Adipocyte (in vitro differentiated cells): ENCODE measurements around the gene PCSK1.

Experiments
- DNase-seq: peaks from one replicate; pipeline ENCODE4 v3.0.0-alpha.2; 2015; ENCODE audit warnings: low read depth
- H3K27me3 ChIP-seq: replicated peaks from 2 replicates; pipeline ENCODE4 v1.7.0; 2013; ENCODE audit warnings: mild to moderate bottlenecking, low read length, moderate library complexity; ENCODE audit not compliant: control insufficient read depth, insufficient read depth
- H3K36me3 ChIP-seq: 2 replicates; pipeline ENCODE4 v1.7.0; 2013; ENCODE audit warnings: low read length, mild to moderate bottlenecking, moderate library complexity; ENCODE audit not compliant: control insufficient read depth, insufficient read depth, severe bottlenecking
- H3K4me1 ChIP-seq: 2 replicates; pipeline ENCODE4 v1.7.0; 2013; ENCODE audit warnings: mild to moderate bottlenecking, low read length, moderate library complexity; ENCODE audit not compliant: control insufficient read depth, insufficient read depth
- H3K4me3 ChIP-seq: 2 replicates; pipeline ENCODE4 v1.7.0; 2013; ENCODE audit warnings: mild to moderate bottlenecking, low read length, moderate library complexity
- H3K9ac ChIP-seq: 2 replicates; pipeline ENCODE4 v1.7.0; 2013; ENCODE audit warnings: mild to moderate bottlenecking, low read length, moderate library complexity
- H3K9me3 ChIP-seq: 2 replicates; pipeline ENCODE4 v1.7.0; 2013; ENCODE audit warnings: mild to moderate bottlenecking, low read length, moderate library complexity; ENCODE audit not compliant: control insufficient read depth

Gene PCSK1

GRCh38 chr5:96458176-96458575 is 25.1 kb upstream of the PCSK1 start:
- peaks cover 5% of the 10 kb centered on the region for H3K4me1 ChIP-seq
- H3K9ac ChIP-seq, result no peak overlapping the region
- peaks cover 2% of the 10 kb centered on the region for H3K9me3 ChIP-seq
- no peaks in the 10 kb centered on the region for H3K27me3 ChIP-seq
- DNase-seq, result no peak
- no peak overlapping the region for H3K4me3 ChIP-seq
- H3K36me3 ChIP-seq, result no peaks in the 10 kb centered on the region

- H3K36me3 ChIP-seq, result no peaks in the 10 kb centered on the region
- H3K9me3 ChIP-seq, result peaks cover 2% of the 10 kb centered on the region
- H3K4me3 ChIP-seq, result no peak overlapping the region
These were observed 22.7 kb upstream of the PCSK1 start for GRCh38 chr5:96455789-96456188.

GRCh38 chr5:96453394-96453793 is 20.3 kb upstream of the PCSK1 start:
- H3K9ac ChIP-seq, result no peak overlapping the region
- H3K4me1 ChIP-seq, result no peaks in the 10 kb centered on the region
- H3K9me3 ChIP-seq, result peaks cover 2% of the 10 kb centered on the region
- H3K36me3 ChIP-seq, result no peaks in the 10 kb centered on the region
- peaks cover 2% of the 10 kb centered on the region for H3K27me3 ChIP-seq
- DNase-seq, result no peak
- H3K4me3 ChIP-seq, result no peak overlapping the region

More at GRCh38 chr5:96455789-96456188, 22.7 kb upstream of the PCSK1 start:
- peaks cover 5% of the 10 kb centered on the region for H3K4me1 ChIP-seq
- H3K9ac ChIP-seq, result no peak overlapping the region
- DNase-seq, result no peak
- H3K27me3 ChIP-seq, result no peaks in the 10 kb centered on the region

GRCh38 chr5:96447949-96448348 is 14.9 kb upstream of the PCSK1 start:
- no peak overlapping the region for H3K9ac ChIP-seq
- H3K4me1 ChIP-seq, result no peaks in the 10 kb centered on the region
- H3K27me3 ChIP-seq, result peaks cover 11% of the 10 kb centered on the region
- no peaks in the 10 kb centered on the region for H3K9me3 ChIP-seq
- DNase-seq, result no peak
- no peak overlapping the region for H3K4me3 ChIP-seq
- no peaks in the 10 kb centered on the region for H3K36me3 ChIP-seq

- H3K4me1 ChIP-seq, result no peaks in the 10 kb centered on the region
- H3K27me3 ChIP-seq, result peaks cover 3% of the 10 kb centered on the region
- no peak overlapping the region for H3K9ac ChIP-seq
- no peaks in the 10 kb centered on the region for H3K9me3 ChIP-seq
- no peaks in the 10 kb centered on the region for H3K36me3 ChIP-seq
- DNase-seq, result no peak
- H3K4me3 ChIP-seq, result no peak overlapping the region
These were observed 7.1 kb upstream of the PCSK1 start for GRCh38 chr5:96440185-96440538.

- Histone ChIP-seq H3K4me3 (no peak overlapping the region), H3K4me1 (no peaks in the 10 kb centered on the region), H3K9ac (no peak overlapping the region), H3K27me3 (peaks cover 3% of the 10 kb centered on the region), H3K9me3 (no peaks in the 10 kb centered on the region), H3K36me3 (no peaks in the 10 kb centered on the region)
- peak; percentile 19 for DNase-seq
These were observed 6.6 kb upstream of the PCSK1 start for GRCh38 chr5:96439477-96440184.

GRCh38 chr5:96434201-96434645 is 1.2 kb upstream of the PCSK1 start:
- peak overlapping the region; percentile 15 for H3K4me3 ChIP-seq
- H3K27me3 ChIP-seq, result no peaks in the 10 kb centered on the region
- no peaks in the 10 kb centered on the region for H3K36me3 ChIP-seq
- DNase-seq, result peak; percentile 90
- peaks cover 32% of the 10 kb centered on the region for H3K4me1 ChIP-seq
- no peak overlapping the region for H3K9ac ChIP-seq
- H3K9me3 ChIP-seq, result no peaks in the 10 kb centered on the region

- Histone ChIP-seq H3K36me3 (no peaks in the 10 kb centered on the region), H3K4me1 (peaks cover 32% of the 10 kb centered on the region), H3K4me3 (peak overlapping the region; percentile 80), H3K9me3 (no peaks in the 10 kb centered on the region), H3K9ac (no peak overlapping the region), H3K27me3 (no peaks in the 10 kb centered on the region)
- DNase-seq, result no peak
These were observed 607 bp downstream of the PCSK1 start for GRCh38 chr5:96432216-96433065.

GRCh38 chr5:96431376-96432187 is 1.5 kb downstream of the PCSK1 start:
- DNase-seq, result no peak
- Histone ChIP-seq H3K27me3 (no peaks in the 10 kb centered on the region), H3K4me1 (peaks cover 32% of the 10 kb centered on the region), H3K9ac (no peak overlapping the region), H3K4me3 (peak overlapping the region; percentile 80), H3K36me3 (no peaks in the 10 kb centered on the region), H3K9me3 (no peaks in the 10 kb centered on the region)

GRCh38 chr5:96427824-96428223 is 5.2 kb downstream of the PCSK1 start:
- Histone ChIP-seq H3K4me1 (peaks cover 20% of the 10 kb centered on the region), H3K9me3 (no peaks in the 10 kb centered on the region), H3K27me3 (no peaks in the 10 kb centered on the region), H3K9ac (no peak overlapping the region), H3K36me3 (no peaks in the 10 kb centered on the region), H3K4me3 (no peak overlapping the region)
- DNase-seq, result peak; percentile 23

GRCh38 chr5:96426831-96427230 is 6.2 kb downstream of the PCSK1 start:
- no peak for DNase-seq
- H3K9me3 ChIP-seq, result no peaks in the 10 kb centered on the region
- no peaks in the 10 kb centered on the region for H3K27me3 ChIP-seq
- no peaks in the 10 kb centered on the region for H3K36me3 ChIP-seq
- no peak overlapping the region for H3K4me3 ChIP-seq
- H3K9ac ChIP-seq, result no peak overlapping the region
- peaks cover 11% of the 10 kb centered on the region for H3K4me1 ChIP-seq
